Bone marrow (tissue), 2 donors: ENCODE data around the gene NDUFB1.

Source experiments
- DNase-seq, 2 donors: peaks; one replicate each; lab custom pipeline; 2025; lab: John Stamatoyannopoulos, UW

Gene NDUFB1

GRCh38 chr14:92121670-92122350, at the start of gene NDUFB1, which contains the start of gene CPSF2:
Gene NDUFB1 (minus strand): TSS chr14:92121706. CDS start chr14:92117637, 4,069 bp downstream.
Gene CPSF2 (plus strand): TSS chr14:92121969. CDS start chr14:92130985, 9,016 bp downstream.
- peak; percentile 81 to 89 for DNase-seq

GRCh38 chr14:92164958-92165357, 43.5 kb upstream of the NDUFB1 start:
- no peak for DNase-seq

GRCh38 chr14:92161521-92161920, 40.0 kb upstream of the NDUFB1 start:
- no peak for DNase-seq

GRCh38 chr14:92160619-92161018, 39.1 kb upstream of the NDUFB1 start:
- DNase-seq = no peak

GRCh38 chr14:92154283-92154942, 32.9 kb upstream of the NDUFB1 start:
- no peak for DNase-seq

GRCh38 chr14:92153581-92153980, 32.1 kb upstream of the NDUFB1 start:
- no peak for DNase-seq

- DNase-seq = no peak
Measured at GRCh38 chr14:92144708-92145107, 23.2 kb upstream of the NDUFB1 start.

- DNase-seq = no peak
Measured at GRCh38 chr14:92143962-92144361, 22.5 kb upstream of the NDUFB1 start.

GRCh38 chr14:92143309-92143708, 21.8 kb upstream of the NDUFB1 start:
- no peak for DNase-seq

GRCh38 chr14:92135269-92135668, 13.8 kb upstream of the NDUFB1 start:
- no peak for DNase-seq

- no peak for DNase-seq
Measured at GRCh38 chr14:92134456-92134855, 12.9 kb upstream of the NDUFB1 start.

- no peak for DNase-seq
Measured at GRCh38 chr14:92122761-92123160, 1.3 kb upstream of the NDUFB1 start.

- DNase-seq = no peak
Measured at GRCh38 chr14:92122351-92122677, 808 bp upstream of the NDUFB1 start.

GRCh38 chr14:92121207-92121669, 268 bp downstream of the NDUFB1 start:
- DNase-seq = peak in 1 of 2 donors; percentile 72

- no peak for DNase-seq
Measured at GRCh38 chr14:92109490-92109889, 12.0 kb downstream of the NDUFB1 start.

GRCh38 chr14:92108345-92109254, 12.9 kb downstream of the NDUFB1 start:
- DNase-seq = no peak

- peak; percentile 82 to 90 for DNase-seq
Measured at GRCh38 chr14:92106143-92106926, 15.2 kb downstream of the NDUFB1 start, which contains the start of gene ATXN3. Gene ATXN3 (minus strand): TSS chr14:92106582. CDS start chr14:92106552, 30 bp downstream.

- peak; percentile 66 to 67 for DNase-seq
Measured at GRCh38 chr14:92105893-92106142, 15.7 kb downstream of the NDUFB1 start.

- DNase-seq = no peak
Measured at GRCh38 chr14:92105073-92105892, 16.2 kb downstream of the NDUFB1 start.

GRCh38 chr14:92103363-92103989, 18.0 kb downstream of the NDUFB1 start:
- DNase-seq = no peak
